Left kidney (tissue), 2 donors: ENCODE results near the gene LETM1. TPM values are rescaled to one million over a fixed set of nuclear protein-coding genes. Genes with fewer than 3 reads are reported as not detected.

Experiments
- DNase-seq: peaks from one replicate; pipeline ENCODE4 v3.0.0-alpha.2; 2013
- polyA plus RNA-seq: library from polyadenylated mRNA; unstranded; fragments of 120-200 nt; gene quantifications from one replicate; pipeline ENCODE4 v1.2.1, GENCODE V29; 2013; ENCODE audit not compliant: insufficient read length

LETM1 gene
- polyA plus RNA-seq, 1 donor = 28.8 TPM

- DNase-seq = no peak
Observed at GRCh38 chr4:1795299-1796195, 60.4 kb downstream of the LETM1 start.

- DNase-seq = no peak
Observed at GRCh38 chr4:1794809-1795298, 61.1 kb downstream of the LETM1 start.

GRCh38 chr4:1793940-1794808 lies 61.8 kb downstream of the LETM1 start:
- DNase-seq = no peak

- DNase-seq = no peak
Observed at GRCh38 chr4:1793496-1793840, 62.5 kb downstream of the LETM1 start.

GRCh38 chr4:1792832-1793495 lies 63.0 kb downstream of the LETM1 start, which contains the start of gene FGFR3:
TSS of gene FGFR3 (plus strand) at chr4:1793293. CDS start at chr4:1793935, 642 bp downstream.
- DNase-seq = no peak

GRCh38 chr4:1792158-1792831 lies 63.7 kb downstream of the LETM1 start:
- DNase-seq = no peak

DNA sequence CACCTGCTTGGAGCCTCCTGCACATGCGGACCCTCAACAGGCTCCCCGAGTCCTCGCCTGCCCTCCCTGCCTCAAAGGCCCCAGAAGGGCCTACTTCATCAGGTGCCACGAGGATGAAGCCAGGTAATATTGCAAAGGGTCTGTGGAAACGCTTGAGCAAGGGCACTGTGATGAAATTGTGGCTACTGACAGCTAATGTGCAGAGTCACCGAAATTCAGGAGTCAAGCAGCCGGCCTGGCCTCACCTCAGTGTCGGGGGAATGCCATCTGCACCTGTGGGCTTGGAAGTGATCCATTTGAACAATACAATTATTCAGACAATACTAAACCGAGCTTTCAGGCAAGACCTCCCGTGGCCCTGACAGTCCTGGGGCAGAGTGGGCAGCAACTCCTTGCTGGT lies 66.0 kb downstream of the LETM1 start:
- DNase-seq = no peak

DNA sequence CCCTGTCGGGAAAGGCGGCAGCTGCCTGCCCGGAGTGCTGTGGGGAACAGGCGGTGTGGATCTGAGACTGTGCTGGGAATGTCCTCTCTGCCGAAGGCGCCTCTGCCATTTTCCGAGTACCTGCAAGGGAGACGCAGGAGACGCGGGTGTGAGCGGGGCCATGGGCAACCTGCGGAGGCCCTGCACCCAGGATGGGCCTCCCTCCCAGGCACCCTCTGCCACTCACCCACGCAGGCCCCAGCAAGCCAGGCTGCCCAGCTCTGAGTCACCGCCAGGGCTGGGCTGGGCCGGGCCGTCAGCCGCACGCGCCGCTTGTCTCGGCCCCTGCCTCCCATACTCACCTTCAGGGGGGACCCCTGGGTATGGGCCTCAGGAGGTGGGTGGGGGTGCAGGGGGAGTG lies 66.4 kb downstream of the LETM1 start:
- no peak for DNase-seq

DNA sequence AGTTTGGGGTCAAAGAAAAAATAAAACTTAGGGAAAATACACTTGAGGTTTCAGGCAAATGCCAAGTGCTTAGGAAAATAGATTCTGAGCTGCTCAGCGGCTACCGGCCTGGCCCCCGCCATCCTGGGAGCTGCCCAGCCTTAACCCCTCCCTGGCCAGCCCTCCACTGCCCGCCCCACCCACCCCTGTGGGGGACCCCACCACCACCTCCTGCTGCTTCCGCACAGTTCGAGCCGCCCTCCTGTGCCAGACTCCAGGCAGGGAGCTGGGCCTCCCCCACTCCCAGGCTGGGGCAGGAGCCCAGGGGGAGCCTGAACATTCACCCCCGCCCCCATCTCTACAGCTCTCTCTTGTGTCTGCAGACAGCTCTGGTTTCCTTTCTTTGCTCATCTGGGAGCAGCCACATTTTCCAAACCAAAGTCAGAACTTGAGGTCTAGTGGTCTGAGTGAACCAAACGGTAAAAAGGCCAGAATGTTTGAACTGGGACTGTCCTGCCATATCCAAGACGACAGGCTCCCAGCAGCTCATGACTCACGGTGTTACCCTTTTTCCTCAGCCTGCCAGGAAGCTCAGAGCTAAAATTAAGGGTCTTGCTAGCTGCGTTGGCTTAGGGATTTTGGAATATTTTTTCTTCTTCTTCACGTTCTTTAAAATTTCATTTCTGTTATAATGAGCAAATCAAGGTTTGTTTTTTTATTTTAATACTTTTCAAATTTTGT lies 67.5 kb downstream of the LETM1 start:
- no peak for DNase-seq

- DNase-seq = no peak
Observed at GRCh38 chr4:1787411-1788077, 68.4 kb downstream of the LETM1 start.

DNA sequence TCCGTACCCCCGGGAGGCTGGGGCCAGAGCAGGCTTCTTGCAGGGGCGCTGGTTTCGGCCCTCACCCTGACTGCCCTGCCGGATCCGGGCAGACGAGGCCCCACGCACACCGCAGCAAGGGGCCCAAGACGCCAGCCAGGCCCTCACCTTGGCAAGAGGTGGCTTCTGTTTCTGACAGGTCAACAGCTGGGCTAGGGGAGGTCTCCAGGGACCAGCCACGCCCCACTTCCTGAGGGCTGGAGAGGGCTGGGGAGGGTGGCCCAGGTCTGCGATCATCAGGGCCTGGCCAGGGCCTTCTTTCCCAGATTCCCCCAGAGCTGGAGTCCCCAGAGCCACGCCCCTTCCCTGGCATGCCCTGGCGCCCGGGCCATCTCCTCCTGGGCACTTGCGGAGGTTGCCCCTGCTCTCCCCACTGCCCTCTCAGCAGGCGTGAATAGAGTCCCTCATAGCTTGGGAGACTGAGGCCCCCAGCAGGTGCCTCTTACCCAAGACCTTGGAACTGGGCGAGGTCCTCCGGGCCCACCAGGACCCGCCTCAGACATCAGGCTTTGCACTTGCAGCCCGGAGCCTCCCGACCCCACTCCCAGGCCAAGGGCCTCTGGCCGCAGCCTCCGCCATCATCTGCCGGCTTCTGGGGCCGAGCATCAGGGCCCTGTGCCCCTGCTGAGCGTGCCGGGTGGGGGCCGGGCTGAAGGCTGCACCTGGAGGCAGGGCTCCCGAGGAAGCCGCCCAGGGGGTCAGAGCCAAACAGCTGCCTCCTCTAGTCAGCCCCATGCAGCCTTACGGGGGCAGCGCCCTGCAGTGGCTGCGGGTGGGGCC lies 69.2 kb downstream of the LETM1 start:
- DNase-seq = no peak

GRCh38 chr4:1785592-1785991 lies 70.4 kb downstream of the LETM1 start:
- DNase-seq = no peak

GRCh38 chr4:1784789-1785591 lies 71.0 kb downstream of the LETM1 start:
- no peak for DNase-seq

DNA sequence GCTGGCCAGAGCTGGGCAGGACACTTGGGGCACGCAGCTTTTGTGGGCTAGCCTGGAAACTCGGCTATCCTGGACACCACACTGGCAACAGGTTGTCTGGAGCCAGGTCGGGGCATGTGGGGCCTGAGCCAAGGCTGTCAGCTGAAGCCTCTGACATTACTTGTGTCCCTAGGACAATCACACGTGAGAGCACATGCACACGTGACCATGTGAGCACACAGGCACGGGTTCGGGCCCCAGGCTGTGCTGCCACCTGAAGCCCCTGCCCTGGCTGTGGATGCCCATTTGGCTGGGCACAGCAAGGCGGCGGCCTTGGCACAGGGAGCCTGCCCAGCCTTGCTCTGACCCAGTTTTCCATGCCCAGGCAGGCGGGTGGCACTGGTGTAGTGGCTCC lies 71.6 kb downstream of the LETM1 start:
- no peak for DNase-seq

GRCh38 chr4:1783970-1784369 lies 72.0 kb downstream of the LETM1 start:
- DNase-seq = no peak

DNA sequence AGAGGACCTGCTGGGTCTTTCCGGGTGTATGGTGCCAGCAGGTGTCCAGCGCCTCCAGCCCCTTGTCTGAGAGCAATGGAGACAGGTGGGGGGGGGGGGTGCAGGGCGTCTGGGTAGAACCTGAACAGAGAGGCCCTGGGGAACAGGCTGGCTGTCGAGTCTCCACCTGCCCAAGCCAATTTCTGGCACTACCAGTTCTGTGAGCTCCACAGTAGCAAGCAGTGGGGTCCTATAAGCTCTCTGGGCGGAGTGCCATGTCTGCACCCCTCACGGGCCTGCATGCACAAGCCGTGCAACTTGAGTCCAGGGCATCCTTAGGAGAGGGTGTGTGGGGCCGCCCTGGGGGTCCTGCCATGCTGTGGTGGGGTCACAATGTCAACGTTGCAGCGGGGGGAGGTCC lies 72.9 kb downstream of the LETM1 start:
- no peak for DNase-seq

GRCh38 chr4:1780435-1780834 lies 75.5 kb downstream of the LETM1 start:
- no peak for DNase-seq

- no peak for DNase-seq
Observed at GRCh38 chr4:1779588-1780382, 76.2 kb downstream of the LETM1 start.
